ENCODE results near the gene STEAP1B.
A peak's percentile ranks its signal among the peaks of the same experiment; 100 is the strongest.
"Not testable (repeated sequence)": the region's sequence is repeated elsewhere in the genome, so short reads cannot be mapped to it uniquely, and the experiment has no call there.

STEAP1B gene

GRCh38 chr7:22499888-22500689 lies at the start of gene STEAP1B:
Gene STEAP1B (minus strand): TSS chr7:22500188. CDS start chr7:22494855, 5,333 bp downstream.
- peak; percentile 53 for DNase-seq (ENCODE audit: low read depth)
- H3K4me3 ChIP-seq (ENCODE audit: low read depth, low read length): not testable (repeated sequence)
- peak; percentile 55 for TF ChIP-seq CTCF (IDR thresholded peaks at IDR 0.05; ENCODE audit: low read depth, low read length)

GRCh38 chr7:22549051-22549450 lies 49.1 kb upstream of the STEAP1B start:
- DNase-seq (ENCODE audit: low read depth): no peak

GRCh38 chr7:22548313-22548712 lies 48.3 kb upstream of the STEAP1B start:
- TF ChIP-seq CTCF (IDR thresholded peaks at IDR 0.05; ENCODE audit: low read depth, low read length): no peak
- no peak for TF ChIP-seq MAX (IDR thresholded peaks at IDR 0.05; ENCODE audit: low read depth, low read length)
- TF ChIP-seq POLR2A (IDR thresholded peaks at IDR 0.05; ENCODE audit: extremely low read depth, insufficient read length): no peak
- TF ChIP-seq MYC (IDR thresholded peaks at IDR 0.05; ENCODE audit: low read depth, low read length): no peak
- no peak overlapping the region for H3K4me3 ChIP-seq (ENCODE audit: low read depth, low read length)
- no peak for DNase-seq (ENCODE audit: low read depth)

More at GRCh38 chr7:22549051-22549450, 49.1 kb upstream of the STEAP1B start:
- H3K4me3 ChIP-seq (ENCODE audit: low read depth, low read length): no peak overlapping the region
- TF ChIP-seq MYC (IDR thresholded peaks at IDR 0.05; ENCODE audit: low read depth, low read length): no peak
- TF ChIP-seq MAX (IDR thresholded peaks at IDR 0.05; ENCODE audit: low read depth, low read length): no peak
- no peak for TF ChIP-seq POLR2A (IDR thresholded peaks at IDR 0.05; ENCODE audit: extremely low read depth, insufficient read length)
- TF ChIP-seq CTCF (IDR thresholded peaks at IDR 0.05; ENCODE audit: low read depth, low read length): no peak

GRCh38 chr7:22546769-22547168 lies 46.8 kb upstream of the STEAP1B start:
- no peak for DNase-seq (ENCODE audit: low read depth)
- TF ChIP-seq POLR2A (IDR thresholded peaks at IDR 0.05; ENCODE audit: extremely low read depth, insufficient read length) (no peak), MYC (IDR thresholded peaks at IDR 0.05; ENCODE audit: low read depth, low read length) (no peak), CTCF (IDR thresholded peaks at IDR 0.05; ENCODE audit: low read depth, low read length) (no peak), MAX (IDR thresholded peaks at IDR 0.05; ENCODE audit: low read depth, low read length) (no peak)
- H3K4me3 ChIP-seq (ENCODE audit: low read depth, low read length): no peak overlapping the region

GRCh38 chr7:22545529-22545928 lies 45.5 kb upstream of the STEAP1B start:
- TF ChIP-seq CTCF (IDR thresholded peaks at IDR 0.05; ENCODE audit: low read depth, low read length) (no peak), MAX (IDR thresholded peaks at IDR 0.05; ENCODE audit: low read depth, low read length) (no peak), POLR2A (IDR thresholded peaks at IDR 0.05; ENCODE audit: extremely low read depth, insufficient read length) (no peak), MYC (IDR thresholded peaks at IDR 0.05; ENCODE audit: low read depth, low read length) (no peak)
- H3K4me3 ChIP-seq (ENCODE audit: low read depth, low read length): no peak overlapping the region
- no peak for DNase-seq (ENCODE audit: low read depth)
